Endodermal cell (in vitro differentiated cells): Measurements from ENCODE around the gene SLU7. TPM values are rescaled to one million over a fixed set of nuclear protein-coding genes. Genes with fewer than 3 reads are reported as not detected.

Experiments
- DNase-seq: peaks from one replicate; pipeline ENCODE4 v3.0.0-alpha.2; 2017
- H3K27ac ChIP-seq: 2 replicates; pipeline ENCODE4 v1.5.1; 2013; ENCODE audit warnings: mild to moderate bottlenecking, low read depth, low read length, moderate library complexity
- H3K27me3 ChIP-seq: 2 replicates; pipeline ENCODE4 v1.6.1; 2013; ENCODE audit warnings: mild to moderate bottlenecking, low read length, moderate library complexity; ENCODE audit not compliant: insufficient read depth, control insufficient read depth, poor library complexity, severe bottlenecking
- H3K36me3 ChIP-seq: 2 replicates; pipeline ENCODE4 v1.7.0; 2013; ENCODE audit warnings: mild to moderate bottlenecking, low read length, moderate library complexity; ENCODE audit not compliant: control insufficient read depth, insufficient read depth
- H3K4me1 ChIP-seq: one replicate; pipeline ENCODE4 v1.7.0; 2013; ENCODE audit warnings: low read length; ENCODE audit not compliant: control insufficient read depth, insufficient read depth
- H3K4me3 ChIP-seq: 2 replicates; pipeline ENCODE4 v1.5.1; 2013; ENCODE audit warnings: mild to moderate bottlenecking, low read length, moderate library complexity
- H3K9ac ChIP-seq: 2 replicates; pipeline ENCODE4 v1.6.1; 2013; ENCODE audit warnings: mild to moderate bottlenecking, low read length, moderate library complexity; ENCODE audit not compliant: poor library complexity, severe bottlenecking; ENCODE audit errors: extremely low read depth
- H3K9me3 ChIP-seq: 2 replicates; pipeline ENCODE4 v1.6.1; 2013; ENCODE audit warnings: mild to moderate bottlenecking, low read length, moderate library complexity; ENCODE audit not compliant: control insufficient read depth
- H3K27ac Mint-ChIP-seq: 2 replicates; pipeline ENCODE4 v1.8.0; 2020; ENCODE audit warnings: mixed read lengths
- H3K27me3 Mint-ChIP-seq: 2 replicates; pipeline ENCODE4 v1.8.0; 2021; ENCODE audit warnings: mild to moderate bottlenecking, mixed read lengths; ENCODE audit not compliant: insufficient read depth
- H3K36me3 Mint-ChIP-seq: 2 replicates; pipeline ENCODE4 v1.8.0; 2020; ENCODE audit warnings: low read depth, mixed read lengths
- H3K4me1 Mint-ChIP-seq: 2 replicates; pipeline ENCODE4 v1.8.0; 2020; ENCODE audit warnings: mixed read lengths
- H3K4me3 Mint-ChIP-seq: 2 replicates; pipeline ENCODE4 v1.8.0; 2020; ENCODE audit warnings: mild to moderate bottlenecking, moderate library complexity, mixed read lengths
- H3K9me3 Mint-ChIP-seq: 2 replicates; pipeline ENCODE4 v1.8.0; 2020; ENCODE audit warnings: mild to moderate bottlenecking, mixed read lengths
- CTCF ChIP-seq: fragments of 200-600 bp; sonication (generic); conservative IDR thresholded peaks from 2 replicates; pipeline ENCODE4 v1.5.0; 2021; ENCODE audit warnings: antibody characterized with exemption, mild to moderate bottlenecking
- WGBS, 2 experiments: methylation state at CpG; one replicate each; pipeline versions ENCODE4 v1.1.5 to v1.1.7; 2013; ENCODE audit warnings: missing lambda C conversion rate in 2 of 2, mixed read lengths in 1 of 2; ENCODE audit not compliant: insufficient coverage in 1 of 2, insufficient read length in 1 of 2; 5-methylcytosine and 5-hydroxymethylcytosine counted together
- total RNA-seq, 2 donors: library from RNA; stranded (reverse); fragmentation: NEBNext Ultra II Directional in 1 of 2; extraction: Animal tissue kit (Norgen Biotek cat#: 25700) in 1 of 2; gene quantifications; 2 replicates in 1 of 2; 3 replicates in 1 of 2; pipeline ENCODE4 v1.2.1, GENCODE V29; 2021

SLU7 gene
- total RNA-seq, 2 donors from 2014 or later = 36.8 to 47.5 TPM

GRCh38 chr5:160467555-160468362 lies 48.9 kb upstream of the SLU7 start:
- no peak overlapping the region for H3K27ac Mint-ChIP-seq
- no peak for DNase-seq
- 84 to 93% methylated on average over 11 to 29 of the region's 29 CpGs for WGBS, 2 experiments
- no peaks in the 10 kb centered on the region for H3K36me3 ChIP-seq
- no peak overlapping the region for H3K9ac ChIP-seq
- no peak overlapping the region for H3K4me3 ChIP-seq
- no peaks in the 10 kb centered on the region for H3K4me1 ChIP-seq
- H3K4me1 Mint-ChIP-seq = peaks cover 12% of the 10 kb centered on the region
- no peak overlapping the region for H3K4me3 Mint-ChIP-seq
- H3K27ac ChIP-seq = no peak overlapping the region
- H3K9me3 Mint-ChIP-seq = no peaks in the 10 kb centered on the region
- TF ChIP-seq CTCF = no peak
- peaks cover 11% of the 10 kb centered on the region for H3K27me3 Mint-ChIP-seq
- no peaks in the 10 kb centered on the region for H3K9me3 ChIP-seq
- H3K36me3 Mint-ChIP-seq = no peaks in the 10 kb centered on the region
- no peaks in the 10 kb centered on the region for H3K27me3 ChIP-seq

DNA sequence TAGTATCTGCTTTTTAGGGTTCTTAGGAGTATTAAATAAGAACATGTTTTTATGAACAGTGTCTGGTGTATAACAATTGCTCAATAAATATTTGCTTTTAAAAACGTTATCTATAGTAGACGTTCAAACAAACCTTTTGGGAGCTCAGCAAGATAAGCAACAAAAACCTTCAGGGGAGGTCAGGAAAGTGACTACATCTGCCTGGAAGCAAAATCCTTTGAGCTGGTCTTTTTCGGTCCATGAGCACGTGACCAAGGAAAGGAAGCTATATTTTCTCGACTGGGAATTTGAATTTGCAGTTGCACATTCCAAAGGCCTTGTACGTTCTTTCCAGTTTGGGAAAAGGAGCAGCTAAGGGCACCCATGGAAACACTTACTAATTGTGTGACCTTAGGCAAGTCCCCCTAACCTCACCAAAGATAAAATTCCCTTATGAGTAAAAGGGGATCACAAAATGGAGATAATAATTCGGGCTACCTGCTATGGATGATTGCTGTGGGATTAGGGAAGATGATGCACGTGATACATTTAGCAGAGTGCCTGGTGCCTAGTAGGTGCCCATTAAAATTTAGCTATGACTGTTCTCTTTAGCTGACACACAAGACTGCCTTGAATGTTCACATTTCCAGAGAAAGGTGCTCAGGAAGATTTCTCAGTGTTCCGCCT lies 48.1 kb upstream of the SLU7 start:
- no peaks in the 10 kb centered on the region for H3K36me3 ChIP-seq
- Mint-ChIP-seq H3K27me3 (peaks cover 11% of the 10 kb centered on the region), H3K4me1 (peaks cover 12% of the 10 kb centered on the region), H3K4me3 (no peak overlapping the region), H3K36me3 (no peaks in the 10 kb centered on the region), H3K27ac (no peak overlapping the region), H3K9me3 (no peaks in the 10 kb centered on the region)
- H3K9ac ChIP-seq = no peak overlapping the region
- H3K4me3 ChIP-seq = no peak overlapping the region
- no peaks in the 10 kb centered on the region for H3K27me3 ChIP-seq
- H3K4me1 ChIP-seq = no peaks in the 10 kb centered on the region
- DNase-seq = no peak
- no peak for TF ChIP-seq CTCF
- no peak overlapping the region for H3K27ac ChIP-seq
- 85 to 97% methylated on average over 9 of the region's 9 CpGs for WGBS, 2 experiments
- H3K9me3 ChIP-seq = no peaks in the 10 kb centered on the region

DNA sequence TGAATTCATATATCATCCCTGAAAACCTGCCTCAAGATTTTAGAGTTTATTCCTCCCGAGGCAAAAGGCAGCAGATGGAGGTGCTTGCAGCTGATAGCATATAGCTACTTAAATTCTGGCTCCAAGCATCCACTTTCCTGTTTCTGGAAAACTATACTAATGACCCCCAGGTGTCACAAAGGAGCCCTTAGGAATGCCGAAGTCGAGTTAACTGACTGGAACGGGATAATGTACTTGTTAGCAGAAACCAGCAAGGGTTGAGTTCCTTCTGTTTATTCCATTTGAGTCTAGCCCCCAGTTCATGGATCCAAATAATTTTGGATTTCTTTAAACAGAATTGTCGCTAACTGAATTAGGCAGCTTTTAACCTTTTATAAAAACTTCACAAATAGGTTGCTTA lies 47.2 kb upstream of the SLU7 start:
- H3K4me3 ChIP-seq = no peak overlapping the region
- no peak for TF ChIP-seq CTCF
- H3K4me3 Mint-ChIP-seq = no peak overlapping the region
- H3K27me3 Mint-ChIP-seq = peaks cover 11% of the 10 kb centered on the region
- H3K4me1 Mint-ChIP-seq = peaks cover 12% of the 10 kb centered on the region
- no peak overlapping the region for H3K27ac ChIP-seq
- H3K9me3 ChIP-seq = no peaks in the 10 kb centered on the region
- no peaks in the 10 kb centered on the region for H3K36me3 ChIP-seq
- H3K27me3 ChIP-seq = no peaks in the 10 kb centered on the region
- H3K27ac Mint-ChIP-seq = no peak overlapping the region
- 91 to 96% methylated on average over 3 to 5 of the region's 5 CpGs for WGBS, 2 experiments
- no peaks in the 10 kb centered on the region for H3K4me1 ChIP-seq
- H3K9me3 Mint-ChIP-seq = peaks cover 5% of the 10 kb centered on the region
- no peak for DNase-seq
- no peaks in the 10 kb centered on the region for H3K36me3 Mint-ChIP-seq
- H3K9ac ChIP-seq = no peak overlapping the region
